PC-3 (cell line): ENCODE results near the gene TIGD6. TPM values are rescaled to one million over a fixed set of nuclear protein-coding genes. Genes with fewer than 3 reads are reported as not detected.

Experiments
- ATAC-seq: fragments of 200-7000 bp; cut with Tn5 transposase; 2 replicates; pipeline ENCODE4 v1.9.1; 2020; ENCODE audit warnings: mild to moderate bottlenecking, moderate library complexity
- BruUV-seq: library from RNA; stranded (reverse); fragments of 400-500 nt; replicated peaks from 2 replicates; lab custom pipeline; 2021; lab: Mats Ljungman, UMichigan
- CTCF ChIA-PET: fragments of 300-600 bp; sonication (Branson Sonifier 250); formaldehyde crosslinking; loops from one replicate; lab custom pipeline; 2022; ENCODE audit warnings: antibody characterized with exemption; lab: Charles Lee
- POLR2A ChIA-PET: fragments of 300-600 bp; sonication (Branson Sonifier 250); formaldehyde crosslinking; loops from one replicate; lab custom pipeline; 2022; ENCODE audit warnings: antibody characterized with exemption; ENCODE audit not compliant: unreplicated experiment; lab: Charles Lee
- DNase-seq: peaks from one replicate; pipeline ENCODE4 v3.0.0-alpha.2; 2015
- H2AFZ ChIP-seq: fragments of 300-600 bp; sonication (generic); 2 replicates; pipeline ENCODE4 v1.6.0; 2016; ENCODE audit warnings: antibody characterized with exemption, low read length
- H3F3A ChIP-seq: fragments of 300-600 bp; sonication (generic); one replicate; pipeline ENCODE4 v1.6.0; 2017; ENCODE audit warnings: antibody characterized with exemption, low read length, control low read depth, mild to moderate bottlenecking; ENCODE audit not compliant: unreplicated experiment
- H3K27ac ChIP-seq: fragments of 300-600 bp; sonication (generic); 2 replicates; pipeline ENCODE4 v1.5.1; 2016; ENCODE audit warnings: mild to moderate bottlenecking, low read length
- H3K27me3 ChIP-seq: fragments of 300-600 bp; sonication (generic); 2 replicates; pipeline ENCODE4 v1.6.1; 2016; ENCODE audit warnings: low read length, mixed read lengths
- H3K36me3 ChIP-seq: fragments of 300-600 bp; sonication (generic); 2 replicates; pipeline ENCODE4 v1.6.1; 2016; ENCODE audit warnings: low read depth, mixed run types, low read length, mixed read lengths
- H3K4me1 ChIP-seq: fragments of 300-600 bp; sonication (generic); 2 replicates; pipeline ENCODE4 v1.5.1; 2016; ENCODE audit warnings: low read length; ENCODE audit not compliant: insufficient read depth
- H3K4me2 ChIP-seq: fragments of 300-600 bp; sonication (generic); 2 replicates; pipeline ENCODE4 v1.6.0; 2016; ENCODE audit warnings: low read length
- H3K4me3 ChIP-seq: fragments of 300-600 bp; sonication (generic); 2 replicates; pipeline ENCODE4 v1.5.1; 2016; ENCODE audit warnings: mild to moderate bottlenecking, low read length, mixed read lengths
- H3K79me2 ChIP-seq: fragments of 300-600 bp; sonication (generic); 2 replicates; pipeline ENCODE4 v1.6.1; 2017; ENCODE audit warnings: low read length, mixed read lengths
- H3K9ac ChIP-seq: fragments of 300-600 bp; sonication (generic); 2 replicates; pipeline ENCODE4 v1.6.0; 2016; ENCODE audit warnings: mild to moderate bottlenecking, low read length
- H3K9me2 ChIP-seq: fragments of 300-600 bp; sonication (generic); replicated peaks from 2 replicates; pipeline ENCODE4 v1.6.1; 2016; ENCODE audit warnings: mixed run types, low read length, mixed read lengths
- H3K9me3 ChIP-seq: fragments of 300-600 bp; sonication (generic); 2 replicates; pipeline ENCODE4 v1.6.1; 2016; ENCODE audit warnings: low read length, mixed read lengths
- H4K20me1 ChIP-seq: fragments of 300-600 bp; sonication (generic); 2 replicates; pipeline ENCODE4 v1.6.1; 2016; ENCODE audit warnings: low read length, mixed read lengths
- CTCF ChIP-seq: fragments of 300-600 bp; sonication (generic); conservative IDR thresholded peaks from 2 replicates; pipeline ENCODE4 v1.5.1; 2017; ENCODE audit warnings: antibody characterized with exemption, low read depth, mild to moderate bottlenecking, low read length
- EZH2 ChIP-seq: fragments of 300-600 bp; sonication (generic); IDR thresholded peaks from one replicate; pipeline ENCODE4 v1.6.1; 2017; ENCODE audit warnings: antibody characterized with exemption, mild to moderate bottlenecking, low read length; ENCODE audit not compliant: unreplicated experiment
- EZH2phosphoT487 ChIP-seq: fragments of 300-600 bp; sonication (generic); IDR thresholded peaks from 2 replicates; pipeline ENCODE4 v1.6.1; 2018; ENCODE audit warnings: mild to moderate bottlenecking, antibody characterized with exemption, low read length, borderline replicate concordance
- intact Hi-C: fragments of 100-400 bp; cut with micrococcal nuclease; formaldehyde crosslinking; loops from 2 replicates; pipeline ENCODE4 v1.9.0; 2023
- total RNA-seq: library from RNA; depleted of rRNA; stranded (reverse); fragments of >200 nt; gene quantifications from 2 replicates; pipeline ENCODE4 v1.2.3, GENCODE V29; 2014

The TIGD6 gene
- total RNA-seq, 1 experiment from 2014 or later: 3.8 TPM

DNA sequence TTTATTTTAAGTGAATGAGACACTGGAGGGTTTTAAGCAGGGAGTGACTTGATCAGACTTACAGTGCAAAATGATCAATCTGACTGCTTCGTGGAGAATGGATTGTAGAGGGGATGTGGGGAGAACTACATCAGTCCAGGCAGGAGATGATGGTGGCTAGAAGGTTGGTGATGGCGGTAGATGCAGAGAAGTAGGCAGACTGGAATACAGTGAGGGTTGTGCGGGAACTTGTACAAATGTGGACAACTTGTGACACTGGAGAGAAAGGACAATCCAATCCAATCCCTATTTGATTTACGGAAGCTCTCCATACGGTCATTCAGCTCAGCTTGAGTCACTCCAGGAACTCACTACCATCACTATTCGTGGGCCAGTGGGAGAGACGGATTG is 593 bp downstream of the TIGD6 start:
- POLR2A ChIA-PET: interaction anchor here (0.6 to 1.5 kb wide), 4 partner anchors 18 to 42 kb away, joined by 3 to 12 read pairs (median 3); no protein-coding TSS in a partner anchor
- CTCF ChIA-PET: interaction anchor here (0.7 to 1.3 kb wide), 3 partner anchors 18 to 166 kb away, joined by 3 to 5 read pairs (median 3); no protein-coding TSS in a partner anchor
- Histone ChIP-seq H3K4me2 (peak overlapping the region; percentile 96), H3K4me1 (peaks cover 22% of the 10 kb centered on the region), H3K79me2 (peaks cover 42% of the 10 kb centered on the region), H3K36me3 (peaks cover 5% of the 10 kb centered on the region), H4K20me1 (peaks cover 11% of the 10 kb centered on the region), H3K9me3 (no peaks in the 10 kb centered on the region), H2AFZ (peak overlapping the region; percentile 76), H3K27me3 (no peaks in the 10 kb centered on the region), H3F3A (no peaks in the 10 kb centered on the region), H3K4me3 (peak overlapping the region; percentile 89), H3K9me2 (no peaks in the 10 kb centered on the region), H3K9ac (peak overlapping the region; percentile 93), H3K27ac (peak overlapping the region; percentile 63)
- ATAC-seq (no peak), DNase-seq (no peak)
- TF ChIP-seq EZH2phosphoT487 (no peak), EZH2 (no peak), CTCF (no peak)
- intact Hi-C loops: loop anchor here (1.0 to 10.0 kb wide), 5 partner anchors 22 to 265 kb away; partner anchors contain the start of gene PPARGC1B
- TSS peak; percentile 76 for BruUV-seq

DNA sequence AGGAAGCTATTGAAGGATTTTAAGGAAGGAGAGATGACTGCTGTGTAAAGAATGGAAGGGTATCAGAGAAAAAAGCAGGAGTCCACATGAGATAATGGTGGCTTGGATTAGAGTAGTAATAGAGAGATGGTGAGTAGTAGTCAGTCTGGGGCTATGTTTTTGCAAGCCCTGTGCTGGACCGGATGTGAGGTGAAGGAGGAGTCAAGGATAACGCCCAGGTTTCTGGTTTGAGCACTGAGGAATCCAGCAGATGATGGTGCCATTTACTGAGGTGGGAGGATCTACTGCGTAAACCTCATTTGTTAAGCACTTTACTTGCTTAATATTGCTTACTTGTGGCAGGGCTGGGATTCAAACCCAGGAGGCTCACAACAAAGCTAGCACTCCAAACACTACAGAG is 1.1 kb downstream of the TIGD6 start:
- no peak overlapping the region for H3K9ac ChIP-seq
- peak overlapping the region; percentile 89; the same call in 1 of the 2 replicates for H3K4me3 ChIP-seq
- no TSS peak for BruUV-seq
- POLR2A ChIA-PET: interaction anchor here (1.5 kb wide), 1 partner anchor 18 kb away, joined by 12 read pairs; no protein-coding TSS in a partner anchor
- CTCF ChIA-PET: interaction anchor here (1.3 kb wide), 1 partner anchor 18 kb away, joined by 5 read pairs; no protein-coding TSS in a partner anchor
- no peaks in the 10 kb centered on the region for H3K9me3 ChIP-seq
- no peaks in the 10 kb centered on the region for H3F3A ChIP-seq
- H3K27me3 ChIP-seq: no peaks in the 10 kb centered on the region
- H2AFZ ChIP-seq: no peak overlapping the region
- no peaks in the 10 kb centered on the region for H3K9me2 ChIP-seq
- H3K27ac ChIP-seq: no peak overlapping the region
- H3K4me1 ChIP-seq: peaks cover 22% of the 10 kb centered on the region
- no peak for DNase-seq
- intact Hi-C loops: no loop called here
- no peaks in the 10 kb centered on the region; the same call in 1 of the 2 replicates for H3K36me3 ChIP-seq
- H3K4me2 ChIP-seq: peak overlapping the region; percentile 96
- ATAC-seq: no peak
- peaks cover 11% of the 10 kb centered on the region for H4K20me1 ChIP-seq
- peaks cover 37% of the 10 kb centered on the region for H3K79me2 ChIP-seq
- TF ChIP-seq EZH2 (no peak), EZH2phosphoT487 (no peak), CTCF (no peak)

- no TSS peak for BruUV-seq
- Histone ChIP-seq H3K4me3 (no peak overlapping the region), H3K9me2 (no peaks in the 10 kb centered on the region), H3K4me2 (no peak overlapping the region), H3K9me3 (no peaks in the 10 kb centered on the region), H3F3A (no peaks in the 10 kb centered on the region), H3K27me3 (no peaks in the 10 kb centered on the region), H3K9ac (no peak overlapping the region), H3K27ac (no peak overlapping the region), H3K4me1 (peaks cover 22% of the 10 kb centered on the region), H3K79me2 (peaks cover 28% of the 10 kb centered on the region), H2AFZ (no peak overlapping the region), H3K36me3 (no peaks in the 10 kb centered on the region), H4K20me1 (peaks cover 11% of the 10 kb centered on the region)
- CTCF ChIA-PET: no interaction called here
- ATAC-seq (no peak), DNase-seq (no peak)
- POLR2A ChIA-PET: no interaction called here
- no peak for TF ChIP-seq EZH2phosphoT487
- TF ChIP-seq EZH2: no peak
- no peak for TF ChIP-seq CTCF
- intact Hi-C loops: no loop called here
Measured at GRCh38 chr5:149998281-149998680, 2.2 kb downstream of the TIGD6 start.
